Left colon (tissue), 2 donors: ENCODE measurements around the gene DCHS2. TPM values are rescaled to one million over a fixed set of nuclear protein-coding genes. Genes with fewer than 3 reads are reported as not detected.

Experiments
- ATAC-seq: fragments of 200-7000 bp; cut with Tn5 transposase; one replicate; pipeline ENCODE4 v1.9.1; 2020; ENCODE audit warnings: mild to moderate bottlenecking, moderate library complexity
- DNase-seq, 2 donors: peaks; one replicate each; pipeline ENCODE4 v3.0.0-alpha.2; 2020
- intact Hi-C, 2 donors: fragments of 100-400 bp; cut with DNase I in 1 of 2; cut with micrococcal nuclease in 1 of 2; formaldehyde crosslinking; loops; one replicate each; pipeline versions ENCODE4 v1.11.2 to v1.14.0; 2022; cut with DNase I, micrococcal nuclease
- long read RNA-seq: library from polyadenylated mRNA; unstranded; transcript quantifications from one replicate; pipeline ENCODE4 v2.0.0, GENCODE V29; 2021
- total RNA-seq, 2 donors: library from RNA; stranded (reverse); fragmentation: NEBNext Ultra II Directional; extraction: Animal tissue kit (Norgen Biotek cat#: 25700); gene quantifications; one replicate each; pipeline ENCODE4 v1.2.1, GENCODE V29; 2021
- donor health status: DM: no; HTN: no; CAD: no.
- donor health status: DM: yes; HTN: yes; CAD: no.

DCHS2 gene, protein sequence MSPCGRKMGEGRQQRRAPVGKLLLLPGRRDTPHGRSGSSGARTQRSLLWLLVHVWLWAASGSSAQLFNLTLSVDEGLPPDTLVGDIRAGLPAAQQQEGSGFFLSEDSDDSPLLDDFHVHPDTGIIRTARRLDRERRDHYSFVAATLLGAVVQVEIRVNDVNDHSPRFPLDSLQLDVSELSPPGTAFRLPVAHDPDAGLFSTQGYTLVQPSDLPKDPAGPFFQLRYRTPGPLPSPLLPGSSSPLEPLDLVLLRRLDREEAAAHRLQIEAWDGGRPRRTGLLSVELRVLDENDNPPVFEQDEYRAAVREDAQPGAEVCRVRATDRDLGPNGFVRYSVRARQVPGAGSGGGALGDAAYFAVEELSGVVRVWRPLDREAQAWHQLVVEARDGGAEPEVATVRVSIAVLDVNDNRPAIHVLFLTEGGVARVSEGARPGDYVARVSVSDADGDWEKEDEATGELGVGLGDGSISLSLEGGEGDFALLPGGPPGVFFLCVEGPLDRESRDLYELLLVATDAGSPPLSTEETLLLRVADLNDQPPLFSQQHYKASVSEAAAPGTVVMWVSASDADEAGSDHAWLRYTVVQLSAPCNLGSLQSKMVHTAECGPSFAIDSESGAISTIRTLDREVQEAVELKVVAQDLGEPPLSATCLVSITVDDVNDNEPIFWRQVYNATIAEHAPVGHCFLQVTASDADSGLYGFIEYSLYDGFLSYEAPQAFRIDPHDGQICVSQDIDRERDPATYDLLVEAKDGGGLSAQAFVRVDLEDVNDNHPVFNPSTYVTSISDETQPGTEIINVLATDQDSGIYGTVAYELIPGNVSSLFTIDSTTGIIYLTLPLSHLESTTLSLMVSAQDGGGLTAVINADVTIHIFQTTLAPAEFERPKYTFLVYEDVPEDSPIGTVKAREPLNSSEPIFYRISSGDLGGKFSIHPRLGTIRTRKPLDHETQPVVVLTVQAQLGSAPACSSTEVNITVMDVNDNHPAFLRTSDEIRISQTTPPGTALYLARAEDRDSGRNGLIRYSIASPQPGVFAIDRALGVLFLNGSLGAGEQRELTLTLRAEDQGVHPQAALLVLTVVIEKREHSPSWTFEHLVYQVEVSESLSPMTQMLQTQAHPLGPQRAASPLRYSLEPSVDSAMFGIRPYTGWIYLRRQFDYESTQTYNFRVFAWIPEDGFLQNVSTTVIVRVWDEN (N-terminal part only)
- total RNA-seq, result 1 to 10 TPM in 1 of 2 donors, under 1 TPM in 1; 0.43 to 1.5 TPM
- long read RNA-seq, result 0 reads

- peak; percentile 95 for ATAC-seq
- DNase-seq, result peak; percentile 34 to 59
- intact Hi-C loops, result no loop called here
Measured at GRCh38 chr4:154491341-154492271, at the start of gene DCHS2. Gene DCHS2, minus strand, starts transcription at chr4:154491799. Its CDS starts 444 bp downstream, at chr4:154491355.

DNA sequence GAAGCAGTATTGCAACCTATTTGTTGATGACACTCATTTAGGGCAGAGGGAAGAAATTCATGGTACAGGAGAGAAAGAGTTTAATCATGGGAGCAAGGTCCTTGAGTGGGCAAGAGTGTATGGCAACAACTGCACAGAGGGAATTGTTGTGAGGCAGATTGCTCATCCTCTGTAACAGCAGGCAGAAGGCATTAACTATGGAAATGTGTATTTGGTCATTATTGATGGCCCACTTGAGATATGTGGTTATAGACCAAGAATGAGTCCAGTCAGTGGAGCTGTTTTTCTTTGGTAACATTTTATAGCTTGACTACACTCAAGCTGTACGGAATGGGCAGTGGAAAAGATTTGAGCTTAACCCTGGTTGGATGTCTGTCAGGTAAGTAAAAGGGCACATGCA is 42.7 kb upstream of the DCHS2 start:
- intact Hi-C loops, result no loop called here
- DNase-seq, result no peak
- no peak for ATAC-seq

DNA sequence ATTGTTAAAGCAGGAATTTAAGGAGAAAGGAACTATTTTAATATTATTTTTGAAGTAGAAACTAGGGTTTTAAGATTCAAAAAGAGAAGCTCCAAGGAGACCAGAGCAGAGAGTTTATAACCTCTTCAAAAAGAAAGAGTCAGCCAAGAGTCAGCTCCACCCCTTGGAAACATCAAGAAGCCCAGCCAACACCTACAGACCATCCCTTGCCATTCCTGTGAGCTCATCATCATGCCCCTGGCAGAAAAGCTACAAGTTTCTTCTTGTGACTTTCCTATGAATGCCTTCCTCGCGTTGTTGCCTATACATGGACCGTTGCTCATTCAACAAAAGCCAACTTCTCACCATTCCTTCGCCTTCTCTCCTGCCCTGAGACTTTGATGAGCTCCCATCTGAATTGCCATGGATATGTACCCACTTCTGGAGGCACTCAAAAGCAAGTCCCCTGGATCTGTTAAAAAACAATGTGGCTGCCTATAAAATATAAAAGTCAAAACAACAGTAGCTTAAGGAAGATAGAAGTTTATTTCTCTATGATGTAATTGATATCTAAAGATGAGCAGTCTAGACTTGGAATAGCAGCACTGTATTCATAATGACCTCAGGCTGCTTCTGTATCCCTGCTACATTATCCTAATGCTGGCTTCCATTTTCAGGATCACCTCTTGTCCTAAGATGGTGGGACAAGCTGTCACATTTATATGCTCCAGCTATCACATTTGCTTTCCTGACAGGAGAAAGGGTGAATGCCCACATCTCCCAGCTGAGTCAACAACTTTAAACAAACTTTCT is 38.3 kb upstream of the DCHS2 start:
- ATAC-seq (no peak), DNase-seq (no peak)
- intact Hi-C loops, result no loop called here

DNA sequence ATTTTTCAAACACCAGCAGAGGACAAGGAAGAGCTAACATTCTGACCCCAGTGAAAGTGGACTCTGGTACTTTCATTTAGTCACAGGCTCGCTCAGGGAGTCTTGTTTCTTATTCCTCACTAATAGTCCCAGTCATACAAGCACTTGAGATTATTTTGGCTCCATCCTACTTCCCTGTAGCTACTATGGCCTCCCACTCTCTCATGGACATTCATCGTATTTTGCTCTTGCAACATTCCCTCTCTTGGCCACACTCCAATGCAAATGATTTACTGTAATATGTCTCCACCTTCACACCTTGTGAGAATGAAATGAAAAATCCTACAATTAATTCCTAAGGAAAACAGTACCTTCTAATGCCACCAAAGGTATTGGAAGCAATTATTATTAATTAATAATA is 37.3 kb upstream of the DCHS2 start:
- peak; percentile 44 for ATAC-seq
- no peak for DNase-seq
- intact Hi-C loops, result no loop called here

DNA sequence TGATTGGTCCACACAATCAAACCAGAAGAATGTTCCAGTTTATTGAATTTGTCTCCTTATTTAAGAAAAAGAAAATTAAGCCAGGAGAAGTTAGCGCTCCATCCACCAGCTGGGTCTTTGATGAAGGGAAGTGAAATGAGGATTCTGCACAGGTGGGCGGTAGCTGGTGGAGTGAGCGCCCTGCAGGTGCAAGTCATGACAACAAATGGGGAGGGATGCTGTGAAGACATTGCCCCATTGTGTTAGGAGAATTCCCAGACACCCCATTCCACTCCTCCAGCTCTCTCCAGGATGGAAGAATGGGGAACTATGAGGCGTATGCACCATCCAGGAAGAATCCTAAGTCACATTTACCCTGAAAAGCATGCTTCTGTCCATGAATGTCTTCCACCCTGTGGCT is 35.7 kb upstream of the DCHS2 start:
- intact Hi-C loops, result no loop called here
- no peak for DNase-seq
- ATAC-seq, result no peak

GRCh38 chr4:154526151-154526550 is 34.6 kb upstream of the DCHS2 start:
- ATAC-seq, result peak; percentile 73
- intact Hi-C loops, result no loop called here
- no peak for DNase-seq

DNA sequence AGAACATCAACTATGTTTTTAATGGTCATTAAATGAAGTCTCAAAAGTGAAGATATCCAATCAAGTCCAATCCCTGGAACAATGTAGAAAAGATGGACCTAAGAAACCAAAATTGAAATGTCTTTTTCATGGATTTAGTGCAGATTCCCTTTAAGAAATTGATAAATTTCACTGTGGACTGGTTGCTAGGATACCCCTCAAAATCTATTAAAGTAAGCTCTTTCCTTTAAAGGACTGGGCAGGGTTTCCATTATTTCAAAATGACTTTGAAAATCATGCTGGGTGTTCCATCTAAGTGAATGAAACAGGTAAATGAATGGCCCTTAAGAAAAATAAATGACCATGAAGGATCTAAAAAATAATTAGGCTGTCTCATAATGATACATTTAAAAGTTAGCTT is 30.0 kb upstream of the DCHS2 start:
- no peak for DNase-seq

GRCh38 chr4:154519214-154519613 is 27.6 kb upstream of the DCHS2 start:
- intact Hi-C loops, result no loop called here
- DNase-seq (no peak), ATAC-seq (no peak)

More for the DNA sequence above, 30.0 kb upstream of the DCHS2 start:
- ATAC-seq, result no peak
- intact Hi-C loops, result no loop called here

- no peak for ATAC-seq
- no peak for DNase-seq
- intact Hi-C loops, result no loop called here
Measured at GRCh38 chr4:154517591-154517990, 26.0 kb upstream of the DCHS2 start.

GRCh38 chr4:154516318-154517029 is 24.9 kb upstream of the DCHS2 start:
- intact Hi-C loops, result no loop called here
- DNase-seq (no peak), ATAC-seq (no peak)

DNA sequence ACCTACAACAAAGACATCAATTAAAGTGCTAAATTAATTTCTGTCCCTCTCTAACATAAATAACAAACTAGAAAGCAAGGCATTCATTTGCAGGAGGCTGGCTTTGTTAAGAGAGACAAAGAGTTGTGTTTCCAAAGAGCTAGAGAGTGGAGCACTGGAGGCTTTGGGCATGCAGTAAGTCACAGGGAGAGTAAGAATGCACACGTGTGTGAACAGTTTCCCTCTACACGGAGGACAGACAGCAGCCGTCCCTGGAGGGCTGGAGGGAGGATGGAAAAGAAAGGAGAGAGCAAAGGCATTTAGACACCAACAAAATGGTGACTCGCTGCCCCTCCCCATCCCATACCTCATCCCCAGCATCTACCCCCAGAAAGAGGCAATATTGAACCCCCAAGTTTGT is 20.4 kb upstream of the DCHS2 start:
- intact Hi-C loops, result no loop called here
- ATAC-seq (no peak), DNase-seq (no peak)

DNA sequence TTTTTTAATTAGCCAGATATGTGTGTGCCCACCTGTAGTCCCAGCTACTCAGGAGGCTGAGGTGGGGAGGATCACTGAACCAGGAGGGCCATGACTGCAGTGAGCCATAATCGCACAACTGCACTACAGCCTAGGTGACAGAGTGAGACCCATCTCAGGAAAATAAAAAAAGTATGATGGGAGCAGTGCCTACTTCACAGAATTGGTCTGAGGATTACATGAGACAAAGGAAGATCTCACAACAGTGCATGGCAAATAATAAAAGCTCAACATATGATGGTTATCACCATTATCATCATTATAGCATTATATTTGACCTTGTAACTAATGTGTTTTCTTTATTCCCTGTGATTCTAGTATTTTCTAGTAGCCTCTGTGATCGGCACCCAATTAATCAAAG is 19.9 kb upstream of the DCHS2 start:
- ATAC-seq (no peak), DNase-seq (no peak)
- intact Hi-C loops, result no loop called here

GRCh38 chr4:154507156-154507555 is 15.6 kb upstream of the DCHS2 start:
- intact Hi-C loops, result loop anchor here in 1 of 2 donors (5.0 kb wide), 1 partner anchor 105 kb away; no protein-coding TSS in a partner anchor
- ATAC-seq, result no peak
- DNase-seq, result no peak

GRCh38 chr4:154506253-154506652 is 14.7 kb upstream of the DCHS2 start:
- intact Hi-C loops, result loop anchor here in 1 of 2 donors (5.0 kb wide), 1 partner anchor 104 kb away; no protein-coding TSS in a partner anchor
- ATAC-seq (peak; percentile 34), DNase-seq (no peak)

DNA sequence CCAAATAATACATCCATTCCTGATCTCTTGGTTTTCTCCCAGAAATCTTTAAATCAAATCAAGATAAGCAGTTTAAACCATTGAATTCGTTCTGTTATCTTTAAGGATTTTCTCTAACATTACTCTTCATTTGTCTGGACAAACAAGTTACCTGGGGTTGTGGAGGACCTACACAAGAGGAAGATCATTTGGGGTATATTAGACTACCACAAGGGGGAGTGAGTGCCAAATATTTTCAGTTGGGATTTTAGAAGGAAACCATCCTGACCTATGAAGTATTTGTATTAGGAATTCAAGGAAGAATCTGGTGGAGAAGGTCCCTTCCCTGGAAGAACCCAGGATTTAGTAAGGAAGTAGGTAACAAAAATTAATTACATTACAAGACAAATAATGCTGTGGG is 12.0 kb upstream of the DCHS2 start:
- intact Hi-C loops, result no loop called here
- DNase-seq (no peak), ATAC-seq (no peak)

GRCh38 chr4:154502111-154502510 is 10.5 kb upstream of the DCHS2 start:
- intact Hi-C loops, result no loop called here
- ATAC-seq (no peak), DNase-seq (no peak)

DNA sequence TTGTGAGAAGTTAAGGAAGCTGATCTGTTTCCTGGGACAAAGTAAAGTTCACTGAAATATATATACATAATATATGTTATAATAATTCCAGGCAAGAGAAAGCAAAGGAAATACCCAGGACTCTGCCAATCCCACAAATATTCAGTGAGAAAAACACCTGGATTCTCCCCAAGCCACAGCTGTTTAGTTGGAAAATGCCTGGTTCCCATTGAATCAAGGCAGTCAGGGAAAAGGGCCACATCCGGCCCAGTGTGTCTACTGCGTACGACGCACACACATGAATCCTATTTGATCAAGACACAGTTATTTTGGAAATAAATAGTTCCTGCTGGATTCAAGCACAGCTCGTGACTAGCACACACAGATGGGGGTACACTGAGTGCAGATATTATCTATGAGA is 6.3 kb upstream of the DCHS2 start:
- intact Hi-C loops, result no loop called here
- no peak for DNase-seq
- no peak for ATAC-seq
